AG09319 (cell line): ENCODE data around the gene ZNF496.

Experiments used
- DNase-seq: peaks from one replicate; pipeline ENCODE4 v3.0.0-alpha.2; 2010; ENCODE audit warnings: low read depth; ENCODE audit errors: extremely low read depth
- TF ChIP-seq, protein P1 (sequence below): IDR thresholded peaks from 2 replicates; pipeline ENCODE4 v1.5.1; 2011; ENCODE audit warnings: low read depth, mild to moderate bottlenecking, inconsistent platforms, low read length, moderate library complexity

Gene ZNF496

DNA sequence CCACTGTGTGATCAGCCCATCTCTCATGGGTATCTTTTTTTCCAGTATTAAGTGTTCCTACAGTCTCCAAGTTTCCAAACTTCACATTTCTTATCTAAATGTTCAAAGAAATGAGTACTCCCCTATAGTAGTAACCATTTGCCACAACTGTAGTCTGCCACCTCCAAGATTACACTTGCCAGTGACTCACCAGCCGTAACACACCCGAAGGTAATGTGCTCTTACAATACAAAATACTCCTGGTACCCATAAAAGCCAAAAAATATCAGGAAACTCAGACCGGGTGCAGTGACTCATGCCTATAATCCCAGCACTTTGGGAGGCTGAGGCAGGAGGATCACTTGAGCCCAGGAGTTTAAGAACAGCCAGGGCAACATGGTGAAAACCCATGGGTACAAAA lies 20.5 kb upstream of the ZNF496 start:
- TF ChIP-seq, protein P1, sequence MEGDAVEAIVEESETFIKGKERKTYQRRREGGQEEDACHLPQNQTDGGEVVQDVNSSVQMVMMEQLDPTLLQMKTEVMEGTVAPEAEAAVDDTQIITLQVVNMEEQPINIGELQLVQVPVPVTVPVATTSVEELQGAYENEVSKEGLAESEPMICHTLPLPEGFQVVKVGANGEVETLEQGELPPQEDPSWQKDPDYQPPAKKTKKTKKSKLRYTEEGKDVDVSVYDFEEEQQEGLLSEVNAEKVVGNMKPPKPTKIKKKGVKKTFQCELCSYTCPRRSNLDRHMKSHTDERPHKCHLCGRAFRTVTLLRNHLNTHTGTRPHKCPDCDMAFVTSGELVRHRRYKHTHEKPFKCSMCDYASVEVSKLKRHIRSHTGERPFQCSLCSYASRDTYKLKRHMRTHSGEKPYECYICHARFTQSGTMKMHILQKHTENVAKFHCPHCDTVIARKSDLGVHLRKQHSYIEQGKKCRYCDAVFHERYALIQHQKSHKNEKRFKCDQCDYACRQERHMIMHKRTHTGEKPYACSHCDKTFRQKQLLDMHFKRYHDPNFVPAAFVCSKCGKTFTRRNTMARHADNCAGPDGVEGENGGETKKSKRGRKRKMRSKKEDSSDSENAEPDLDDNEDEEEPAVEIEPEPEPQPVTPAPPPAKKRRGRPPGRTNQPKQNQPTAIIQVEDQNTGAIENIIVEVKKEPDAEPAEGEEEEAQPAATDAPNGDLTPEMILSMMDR, result no peak
- no peak for DNase-seq

DNA sequence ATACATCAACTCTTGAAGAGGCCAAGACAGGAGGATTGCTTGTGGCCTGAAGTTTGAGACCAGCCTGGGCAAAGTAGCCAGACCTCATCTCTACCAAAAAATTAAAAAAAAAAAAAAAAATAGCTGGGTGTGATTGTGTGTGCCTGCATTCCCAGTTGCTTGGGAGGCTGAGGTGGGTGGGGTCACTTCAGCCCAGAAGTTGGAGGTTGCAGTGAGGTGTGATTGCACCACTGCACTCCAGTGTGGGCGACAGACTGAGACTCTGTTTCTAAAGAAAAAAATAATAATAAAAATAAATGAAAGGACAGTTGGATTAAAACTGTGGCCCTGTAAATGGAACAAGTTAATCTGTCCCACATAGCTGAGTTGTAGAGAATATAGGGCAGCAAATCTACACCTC lies 18.9 kb upstream of the ZNF496 start:
- TF ChIP-seq, protein P1, result no peak
- no peak for DNase-seq

DNA sequence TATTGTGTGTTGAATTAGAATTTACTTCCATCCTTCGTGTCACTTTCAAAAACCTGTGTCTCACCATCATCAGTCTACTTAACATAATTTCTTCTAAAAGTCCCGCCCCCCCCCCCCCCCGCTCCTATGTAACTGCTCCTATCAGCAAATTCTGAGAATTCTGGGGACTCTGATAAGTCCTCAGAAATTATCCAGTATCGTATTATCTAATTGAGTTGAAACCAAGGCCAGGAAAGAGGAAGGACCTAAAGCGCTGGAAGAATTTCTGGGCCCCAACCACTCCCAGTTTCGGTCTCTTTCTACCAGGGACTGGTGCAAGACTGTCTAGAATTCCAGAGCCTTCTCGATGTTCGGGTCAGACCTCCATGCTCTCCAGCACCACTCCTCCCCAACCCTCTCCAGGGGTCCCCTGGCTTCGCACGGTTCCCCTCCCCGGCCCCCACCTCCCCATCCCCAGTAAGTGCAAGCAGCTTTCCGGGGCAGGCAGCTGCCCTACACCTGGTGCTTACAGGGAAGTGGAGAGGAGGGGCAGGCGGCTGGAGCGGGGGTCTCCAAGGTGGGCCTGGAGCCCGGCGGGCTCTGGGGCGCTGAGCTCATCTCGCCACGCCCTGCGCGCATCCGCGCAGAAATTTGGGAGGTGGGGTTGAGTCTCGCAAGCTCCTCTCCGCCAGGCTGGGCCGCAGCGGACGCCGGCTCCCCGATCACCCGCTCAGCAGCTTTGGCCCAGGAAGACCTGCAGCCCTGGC lies 16.0 kb upstream of the ZNF496 start:
- TF ChIP-seq, protein P1, result no peak

DNA sequence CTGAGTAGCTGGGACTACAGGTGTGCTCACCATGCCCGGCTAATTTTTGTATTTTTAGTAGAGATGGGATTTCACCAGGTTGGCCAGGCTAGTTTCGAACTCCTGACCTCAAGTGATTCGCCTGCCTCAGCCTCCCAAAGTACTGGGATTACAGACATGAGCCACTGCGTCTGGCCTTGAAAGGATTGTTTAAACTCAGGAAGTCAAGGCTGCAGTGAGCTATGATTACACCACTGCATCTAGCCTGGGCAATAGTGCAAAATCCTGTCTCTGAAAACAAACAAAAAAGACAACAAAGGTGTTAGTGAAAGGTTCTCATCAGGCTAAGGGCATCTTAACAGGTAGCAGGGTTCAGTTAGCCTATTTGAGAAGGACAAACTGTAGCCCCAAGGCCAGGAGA lies 14.2 kb upstream of the ZNF496 start:
- TF ChIP-seq, protein P1, result no peak
- no peak for DNase-seq

More for the DNA sequence above, 16.0 kb upstream of the ZNF496 start:
- DNase-seq, result no peak

DNA sequence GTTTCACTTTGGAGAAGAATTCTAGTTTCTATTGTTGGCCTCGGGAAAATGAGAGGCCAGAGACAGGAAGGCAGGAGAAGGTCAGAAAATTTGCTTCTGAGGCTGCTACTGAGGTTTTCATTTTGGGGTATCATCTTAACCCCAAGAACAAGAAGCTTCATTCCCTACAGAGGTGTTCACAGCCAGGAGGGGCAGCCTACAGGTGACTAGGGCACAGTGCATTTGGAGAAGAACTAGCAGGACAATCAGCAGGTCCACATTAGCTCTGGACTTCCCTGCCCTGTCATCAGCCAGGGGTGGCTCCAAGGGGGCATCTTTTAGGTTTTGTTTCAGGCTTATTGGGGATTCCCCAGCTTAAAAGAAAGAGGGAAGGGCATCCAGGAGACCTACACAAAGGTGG lies 12.1 kb upstream of the ZNF496 start:
- TF ChIP-seq, protein P1, result no peak
- no peak for DNase-seq

DNA sequence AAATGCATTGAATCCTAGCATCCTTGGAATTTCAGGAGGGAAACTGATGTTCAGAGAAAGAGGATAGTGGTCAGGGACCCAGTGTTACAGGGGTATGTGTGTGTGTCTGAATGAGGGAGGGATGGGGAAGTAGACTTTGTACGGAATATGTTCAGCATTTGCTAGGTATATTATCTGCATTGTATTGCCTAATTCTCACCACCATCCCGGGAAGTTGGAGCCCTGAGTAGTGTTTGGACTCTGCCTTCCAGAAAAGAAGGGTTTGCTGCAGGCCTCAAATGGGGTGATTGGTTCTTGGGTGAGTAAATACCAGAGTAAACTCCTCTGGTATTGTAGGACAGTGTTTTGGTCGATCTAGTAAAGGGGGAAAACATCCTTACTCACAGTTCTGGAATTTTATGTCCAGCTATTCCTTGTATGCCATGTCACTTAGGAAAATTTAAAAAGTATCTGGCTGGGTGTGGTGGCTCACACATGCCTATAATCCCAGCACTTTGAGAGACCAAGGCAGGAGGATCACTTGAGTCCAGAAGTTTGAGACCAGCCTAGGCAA lies 7.1 kb upstream of the ZNF496 start:
- TF ChIP-seq, protein P1, result no peak
- no peak for DNase-seq

DNA sequence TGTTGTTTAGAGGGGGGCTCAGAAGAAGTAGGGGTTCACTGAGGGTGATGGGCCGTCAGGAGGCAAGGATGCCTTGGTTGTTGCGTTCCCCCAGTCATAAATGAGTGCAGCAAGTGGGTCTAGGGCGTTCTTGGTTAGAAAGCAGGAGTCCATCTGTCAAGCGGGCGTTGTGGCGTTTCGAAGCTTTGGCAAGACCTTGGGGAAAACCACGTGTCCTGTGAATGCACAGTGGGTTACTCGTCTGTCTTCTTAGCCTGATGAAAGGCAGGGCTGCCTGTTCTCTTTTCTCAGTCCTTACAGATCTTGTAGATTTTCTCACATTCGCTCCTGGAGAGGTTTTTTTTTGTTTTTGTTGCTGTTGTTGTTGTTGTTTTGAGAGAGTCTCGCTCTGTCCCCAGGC lies 6.3 kb upstream of the ZNF496 start:
- no peak for DNase-seq
- TF ChIP-seq, protein P1, result no peak
